IPS DF 19.7 (cell line): ENCODE results near the gene WFS1.

Source experiments
- DNase-seq: peaks from one replicate; pipeline ENCODE4 v3.0.0-alpha.2; 2013; ENCODE audit warnings: low read depth, low spot score

Gene WFS1

DNA sequence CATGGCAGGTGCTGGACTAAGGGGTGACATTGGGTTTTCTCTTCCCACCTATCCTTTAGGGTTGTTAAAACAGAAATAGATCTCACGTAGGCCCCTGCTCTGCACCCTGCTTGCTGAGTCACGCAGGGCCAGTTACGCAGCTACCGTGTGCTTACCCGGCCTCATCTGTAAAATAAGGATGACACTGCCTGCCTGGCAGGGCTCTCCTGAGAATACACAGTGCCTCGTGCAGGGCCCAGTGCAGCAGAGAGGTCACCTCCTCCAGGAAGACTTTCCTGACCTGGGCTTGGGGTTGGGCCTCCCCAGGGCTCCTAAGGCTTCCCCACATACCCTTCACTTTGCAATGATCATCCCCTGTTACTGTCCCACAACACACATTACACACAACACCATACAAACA is 35.7 kb upstream of the WFS1 start:
- DNase-seq = no peak

GRCh38 chr4:6235012-6235411 is 34.6 kb upstream of the WFS1 start:
- no peak for DNase-seq

DNA sequence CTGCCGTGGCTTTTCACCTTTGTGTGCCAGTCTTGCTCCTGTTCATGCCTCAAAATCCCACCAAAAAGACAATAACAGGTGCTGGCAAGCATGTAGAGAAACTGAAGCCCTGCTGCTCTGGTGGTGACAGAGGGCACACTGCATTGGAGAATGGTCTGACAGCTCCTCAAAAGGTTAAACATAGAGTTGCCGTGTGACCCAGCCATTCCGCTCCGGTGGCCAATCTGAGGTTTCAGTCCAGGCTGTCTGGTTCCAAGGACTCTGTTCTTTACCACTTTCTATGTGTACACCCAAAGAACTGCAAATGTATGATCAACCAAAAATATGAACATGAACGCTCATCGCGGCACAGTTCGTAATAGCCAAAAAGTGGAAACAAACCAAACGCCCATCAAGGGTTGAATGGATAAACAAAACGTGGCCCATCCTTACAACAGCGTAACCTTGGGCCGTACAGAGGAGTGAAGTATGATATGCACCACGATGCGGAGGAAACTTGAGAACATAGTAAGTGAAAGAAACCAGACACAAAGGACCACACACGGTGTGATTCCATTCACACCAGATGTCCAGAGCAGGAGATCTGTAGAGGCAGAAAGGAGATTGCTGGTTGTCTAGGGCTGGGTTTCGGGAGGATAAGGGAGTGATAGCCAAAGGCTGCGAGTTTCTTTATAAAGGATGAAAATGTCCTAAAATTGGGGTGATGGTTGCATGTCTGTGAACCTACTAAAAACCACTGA is 33.6 kb upstream of the WFS1 start:
- DNase-seq = no peak

- DNase-seq = no peak
Measured at GRCh38 chr4:6236816-6237390, 32.7 kb upstream of the WFS1 start.

GRCh38 chr4:6239486-6239885 is 30.2 kb upstream of the WFS1 start:
- DNase-seq = no peak

DNA sequence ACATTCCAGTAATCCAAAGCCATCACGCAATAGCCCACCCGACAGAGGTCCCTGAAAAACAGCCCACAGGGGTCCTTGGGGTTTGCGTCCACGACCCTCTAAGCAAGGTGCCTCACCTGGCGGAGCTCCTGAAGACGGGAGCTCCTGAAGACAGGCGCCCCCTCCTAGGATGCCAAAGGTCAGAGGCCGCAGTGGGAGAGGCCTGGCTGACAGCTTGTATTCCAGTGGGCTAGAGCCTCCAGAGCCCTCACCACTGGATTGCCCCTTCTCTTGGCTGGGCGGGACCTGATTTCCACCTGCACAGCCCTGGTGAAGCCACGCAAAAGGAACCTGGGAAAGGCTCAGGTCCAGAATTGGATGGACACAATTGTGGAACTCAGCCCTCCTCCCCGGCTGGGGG is 29.7 kb upstream of the WFS1 start:
- no peak for DNase-seq

- no peak for DNase-seq
Measured at GRCh38 chr4:6241062-6241845, 28.4 kb upstream of the WFS1 start.

DNA sequence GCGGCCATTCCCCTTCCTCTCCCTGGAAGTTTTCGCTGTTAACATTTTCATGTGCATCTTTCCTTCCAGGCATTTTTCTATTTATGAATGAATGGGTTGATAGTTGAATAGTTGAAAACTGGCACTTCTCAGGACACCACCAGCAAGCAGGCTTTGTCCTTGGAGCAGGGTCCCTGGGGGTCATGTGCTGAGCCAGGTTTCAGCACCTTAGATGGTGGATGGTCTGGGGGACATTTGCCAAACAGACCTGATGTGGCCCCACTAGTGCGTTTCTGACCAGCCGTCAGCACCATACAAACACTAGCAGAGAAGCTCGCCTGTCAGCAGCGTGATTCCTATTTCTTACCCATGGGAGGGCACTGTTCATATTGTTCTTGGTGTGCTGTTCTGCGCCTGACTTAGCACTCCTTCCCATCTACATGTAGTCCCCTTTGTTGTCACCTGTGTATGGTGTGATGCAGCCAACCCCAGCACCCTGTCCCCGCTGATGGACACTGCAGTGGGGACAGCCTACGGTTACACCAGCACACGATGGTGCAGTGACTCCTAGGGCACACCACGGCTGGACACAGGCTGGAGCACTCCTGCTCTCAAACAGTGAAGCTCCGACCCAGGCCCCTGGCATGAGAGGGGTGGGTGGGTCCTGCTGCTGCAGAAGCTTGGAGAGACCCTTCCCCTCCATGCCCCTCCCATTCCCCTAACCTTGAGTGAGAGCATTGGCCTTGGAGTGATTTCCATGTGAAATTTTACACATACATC is 27.2 kb upstream of the WFS1 start:
- DNase-seq = no peak

DNA sequence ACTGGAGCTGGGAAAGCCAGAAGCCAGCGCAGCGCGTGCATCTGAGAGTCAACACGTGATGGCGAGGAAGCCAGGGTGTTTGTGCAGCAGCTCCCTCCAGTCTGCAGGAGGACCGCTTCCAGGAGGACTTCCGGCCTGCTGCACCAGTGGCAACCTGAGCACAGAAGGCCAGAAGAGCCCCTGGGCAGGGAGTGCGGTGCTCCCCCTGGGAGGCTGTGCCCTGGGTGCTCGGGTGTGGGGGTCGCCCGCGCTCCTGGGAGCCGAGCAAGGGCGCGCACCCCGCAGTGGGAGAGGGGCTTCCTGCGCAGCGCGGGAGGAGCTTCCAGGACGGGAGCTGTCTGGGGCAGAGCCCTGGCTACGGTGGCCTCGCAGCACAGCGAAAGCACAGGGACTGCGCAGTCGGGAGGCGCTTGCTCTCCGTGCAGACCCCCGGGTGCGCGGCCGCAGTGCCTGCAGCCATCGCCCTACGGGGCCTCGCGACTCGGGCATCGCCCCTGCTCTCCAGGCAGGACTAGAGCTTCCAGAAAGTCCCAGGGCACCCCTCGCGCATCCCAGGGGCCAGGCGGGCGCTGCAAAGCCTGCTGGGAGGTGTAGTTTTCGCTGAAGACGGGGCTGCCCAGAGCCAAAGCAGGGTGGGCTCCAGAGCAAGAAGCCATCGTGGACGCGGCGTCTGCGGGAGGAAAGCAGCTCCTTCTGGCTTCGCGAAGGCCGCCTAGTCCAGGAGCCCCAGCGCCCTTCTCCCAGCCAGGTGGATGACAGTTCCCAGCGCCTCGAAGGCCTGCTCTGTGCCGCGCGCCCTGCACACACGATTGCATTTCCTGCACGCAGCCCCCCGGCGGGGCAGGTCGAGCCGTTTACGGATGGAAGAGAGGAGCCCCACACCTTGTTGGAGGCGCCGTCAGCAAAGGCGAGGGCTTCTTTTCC is 24.1 kb upstream of the WFS1 start:
- no peak for DNase-seq

DNA sequence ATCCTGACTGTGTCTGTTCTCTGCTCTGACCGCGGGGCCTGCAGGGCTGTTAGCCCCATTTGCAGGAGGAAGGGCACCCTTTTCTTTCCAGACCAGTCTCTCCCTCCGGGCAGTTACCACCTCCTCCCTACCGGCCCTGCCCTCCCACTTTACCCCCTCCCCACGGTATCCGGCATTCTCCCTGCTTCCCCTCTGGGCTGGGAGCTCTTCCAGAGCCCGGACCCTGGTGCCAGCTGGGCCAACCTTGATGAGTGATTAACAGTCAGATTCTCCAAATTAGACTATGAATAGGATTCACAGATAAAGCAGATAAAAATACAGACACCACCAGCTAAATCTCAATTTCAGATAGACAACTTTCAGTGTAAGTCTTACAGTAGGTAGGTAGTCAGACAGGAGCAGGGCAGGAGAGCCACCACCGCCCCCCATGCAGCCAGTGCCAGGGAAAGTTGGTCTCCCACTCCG is 23.4 kb upstream of the WFS1 start:
- no peak for DNase-seq

GRCh38 chr4:6248394-6248793 is 21.3 kb upstream of the WFS1 start:
- DNase-seq = no peak

DNA sequence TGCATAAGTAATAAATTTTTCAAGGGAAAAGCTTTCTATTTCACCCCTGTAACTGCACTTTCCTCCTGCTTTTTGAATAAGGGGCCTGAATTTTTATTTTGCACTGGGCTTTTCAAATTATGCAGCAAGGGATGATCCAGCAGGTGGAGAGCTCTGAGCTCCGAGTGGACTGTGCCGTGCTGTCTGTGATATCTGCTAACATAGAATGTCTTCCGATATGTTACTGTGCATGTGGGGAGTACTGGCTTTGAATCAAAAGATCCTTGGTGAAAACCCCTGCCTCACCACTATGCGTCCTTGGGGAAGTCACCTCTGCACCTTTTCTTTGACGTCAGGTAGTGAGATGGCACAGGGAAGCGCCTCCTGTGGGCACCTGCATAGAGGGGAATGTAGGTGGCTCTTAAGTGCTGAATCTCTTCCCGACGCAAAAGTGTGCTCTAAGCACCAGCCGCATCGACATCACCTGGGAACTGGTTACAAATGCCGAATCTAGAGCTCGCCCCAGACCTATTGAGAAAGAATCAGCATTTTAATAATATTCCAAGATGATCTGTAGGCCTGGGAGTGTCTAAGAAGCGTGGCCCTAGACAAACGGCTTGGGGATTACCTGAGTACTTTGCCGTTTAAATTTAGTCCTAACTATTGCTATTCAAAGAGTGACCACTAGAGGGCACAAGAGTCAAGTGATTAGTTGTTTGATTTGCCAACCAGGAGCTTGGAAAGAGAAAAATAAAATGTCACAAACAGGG is 19.2 kb upstream of the WFS1 start:
- no peak for DNase-seq

GRCh38 chr4:6250984-6251295 is 18.7 kb upstream of the WFS1 start:
- DNase-seq = no peak

DNA sequence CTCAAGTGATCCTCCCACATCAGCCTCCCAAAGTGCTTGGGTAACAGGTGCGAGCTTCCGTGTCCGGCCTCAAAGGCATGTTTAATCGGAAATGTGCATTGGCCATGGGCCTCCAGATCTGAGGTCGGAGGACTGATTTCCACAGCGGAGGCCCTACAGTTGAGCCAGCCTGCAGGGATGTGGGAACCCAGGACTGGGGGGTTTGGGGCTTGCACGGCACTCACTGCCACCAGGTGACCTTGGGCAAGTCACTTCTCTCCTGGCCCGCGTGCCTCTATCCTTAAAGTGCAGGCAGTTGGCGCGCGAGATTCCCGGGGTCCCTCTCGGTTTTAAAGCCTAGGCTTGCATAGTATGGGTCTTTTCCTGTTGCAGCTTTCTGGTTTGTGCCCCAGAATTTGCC is 18.3 kb upstream of the WFS1 start:
- no peak for DNase-seq

- no peak for DNase-seq
Measured at GRCh38 chr4:6252051-6252450, 17.6 kb upstream of the WFS1 start.

GRCh38 chr4:6253111-6253510 is 16.5 kb upstream of the WFS1 start:
- DNase-seq = no peak

DNA sequence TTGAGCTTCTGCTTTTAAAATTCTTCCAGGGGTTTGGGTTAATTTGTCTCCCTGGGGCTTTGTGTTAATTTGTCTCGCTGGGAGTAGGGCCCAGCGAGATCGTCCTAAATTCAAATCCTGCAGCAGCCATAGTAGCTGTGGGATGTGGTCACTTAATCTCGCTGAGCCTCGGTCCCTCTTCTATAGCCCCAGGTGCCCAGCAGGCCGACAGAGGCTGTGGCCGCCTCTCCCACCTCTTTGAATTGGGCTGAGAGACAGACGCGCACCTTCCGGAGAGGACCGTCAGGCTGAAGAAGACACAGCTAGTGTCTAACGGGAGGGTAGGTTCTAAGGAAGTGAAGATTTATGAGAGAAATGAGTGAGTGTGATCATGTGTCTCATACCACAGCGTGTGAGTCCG is 15.7 kb upstream of the WFS1 start:
- no peak for DNase-seq

- DNase-seq = no peak
Measured at GRCh38 chr4:6256141-6256540, 13.5 kb upstream of the WFS1 start.

DNA sequence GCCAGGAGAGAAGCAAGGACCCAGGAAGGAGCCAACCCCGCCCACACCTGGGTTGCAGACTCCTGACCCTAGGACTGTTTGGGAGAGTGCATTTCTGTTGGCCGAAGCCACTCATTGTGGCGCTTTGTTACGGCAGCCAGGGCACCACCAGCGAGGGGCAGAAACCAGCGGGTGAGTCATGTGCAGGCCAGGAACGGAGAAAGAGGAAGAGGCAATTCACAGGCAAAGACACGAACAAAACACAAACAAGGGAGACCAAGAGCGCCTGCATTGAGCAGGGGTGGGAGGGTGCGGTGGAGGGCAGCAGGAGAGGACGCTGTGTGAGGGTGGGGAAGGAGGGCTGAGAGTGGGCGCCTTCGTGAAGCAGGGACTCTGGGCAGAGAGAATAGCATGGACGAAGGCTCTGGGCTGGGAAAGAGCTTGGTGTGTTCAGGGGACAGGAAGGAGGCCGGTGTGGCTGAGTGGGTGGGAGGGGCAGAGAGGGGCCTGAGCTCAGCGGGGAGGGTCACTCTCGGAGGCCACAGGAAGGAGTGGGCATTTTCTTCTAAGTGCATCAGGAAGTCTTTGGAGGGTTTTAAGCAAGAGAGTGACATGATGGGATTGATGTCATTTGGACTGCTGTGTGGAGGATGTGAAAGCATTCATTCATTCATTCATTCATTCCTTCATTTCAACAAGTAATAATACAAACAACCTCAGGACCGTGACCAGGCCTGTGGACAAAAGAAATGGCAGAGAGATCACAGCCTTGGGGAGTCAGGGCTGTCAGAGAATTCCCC is 12.2 kb upstream of the WFS1 start:
- no peak for DNase-seq

GRCh38 chr4:6258026-6258360 is 11.7 kb upstream of the WFS1 start:
- no peak for DNase-seq
